B cell (primary cell): ENCODE measurements around the gene IL25. TPM values are rescaled to one million over a fixed set of nuclear protein-coding genes. Genes with fewer than 3 reads are reported as not detected.

ENCODE experiments used
- ATAC-seq: fragments of 200-7000 bp; cut with Tn5 transposase; one replicate; pipeline ENCODE4 v1.10.0; 2021; ENCODE audit warnings: low read depth, mild to moderate bottlenecking, moderate number of reproducible peaks, moderate library complexity
- CTCF ChIA-PET: fragments of 350-600 bp; sonication (Branson Sonifier 250); formaldehyde crosslinking; loops from one replicate; lab custom pipeline; 2021; ENCODE audit warnings: antibody characterized with exemption, inconsistent platforms; lab: Charles Lee
- POLR2A ChIA-PET: fragments of 350-600 bp; sonication (Branson Sonifier 250); formaldehyde crosslinking; loops from one replicate; lab custom pipeline; 2021; ENCODE audit warnings: antibody characterized with exemption; lab: Charles Lee
- DNase-seq: peaks from one replicate; pipeline ENCODE4 v3.0.0; 2013
- H2AFZ ChIP-seq: 2 replicates; pipeline ENCODE4 v1.6.1; 2012; ENCODE audit warnings: mild to moderate bottlenecking, low read depth, low read length; ENCODE audit not compliant: insufficient read depth, poor library complexity, severe bottlenecking
- H3K27ac ChIP-seq, 2 donors: 1 replicate in 1 of 2; 2 replicates in 1 of 2; pipeline ENCODE4 v1.5.1; 2012 to 2013; ENCODE audit warnings: low read length in 2 of 2, mild to moderate bottlenecking in 2 of 2, moderate library complexity in 1 of 2
- H3K27me3 ChIP-seq, 4 experiments: fragments of 200-600 bp in 1 of 4; sonication (generic) in 1 of 4; replicated peaks in 1 of 4; 1 replicate in 2 of 4; 2 replicates in 2 of 4; pipeline versions ENCODE4 v1.6.1 to v1.7.0; 2013 to 2016; ENCODE audit warnings: low read length in 3 of 4, mild to moderate bottlenecking in 2 of 4, mixed read lengths in 1 of 4, moderate library complexity in 1 of 4; ENCODE audit not compliant: insufficient read depth in 4 of 4, control insufficient read depth in 3 of 4; ENCODE audit errors: control extremely low read depth in 1 of 4
- H3K36me3 ChIP-seq, 2 experiments: replicated peaks in 1 of 2; 1 replicate in 1 of 2; 2 replicates in 1 of 2; pipeline versions ENCODE4 v1.6.1 to v1.7.1; 2013; ENCODE audit warnings: low read length in 1 of 2; ENCODE audit not compliant: insufficient read depth in 2 of 2, control insufficient read depth in 1 of 2; ENCODE audit errors: control extremely low read depth in 1 of 2, extremely low read depth in 1 of 2
- H3K4me1 ChIP-seq, 2 donors: fragments of 200-600 bp in 1 of 2; sonication (generic) in 1 of 2; 1 replicate in 1 of 2; 2 replicates in 1 of 2; pipeline versions ENCODE4 v1.5.1 to v1.6.1; 2013 to 2017; ENCODE audit warnings: low read length in 2 of 2; ENCODE audit not compliant: control insufficient read depth in 2 of 2, insufficient read depth in 2 of 2
- H3K4me2 ChIP-seq: replicated peaks from 2 replicates; pipeline ENCODE3; 2012; ENCODE audit warnings: mild to moderate bottlenecking, low read depth, low read length; ENCODE audit not compliant: poor library complexity, severe bottlenecking
- H3K4me3 ChIP-seq, 5 experiments: fragments of 200-600 bp in 1 of 5; sonication (generic) in 1 of 5; 1 replicate in 3 of 5; 2 replicates in 2 of 5; pipeline versions ENCODE4 v1.5.1 to v1.7.0; 2011 to 2016; ENCODE audit warnings: low read length in 4 of 5, mild to moderate bottlenecking in 4 of 5, low read depth in 2 of 5, control low read depth in 1 of 5, moderate library complexity in 1 of 5; ENCODE audit not compliant: insufficient read depth in 1 of 5; ENCODE audit errors: control extremely low read depth in 1 of 5, extremely low read depth in 1 of 5
- H3K79me2 ChIP-seq: fragments of 200-600 bp; sonication (generic); one replicate; pipeline ENCODE4 v1.6.0; 2016; ENCODE audit warnings: low read length; ENCODE audit not compliant: control insufficient read depth, insufficient read depth
- H3K9ac ChIP-seq: fragments of 200-600 bp; sonication (generic); 2 replicates; pipeline ENCODE4 v1.6.1; 2017; ENCODE audit warnings: mild to moderate bottlenecking, low read length, moderate library complexity
- H3K9me3 ChIP-seq, 3 donors: one replicate each; pipeline versions ENCODE4 v1.6.1 to v1.7.1; 2013; ENCODE audit warnings: low read length in 2 of 3; ENCODE audit not compliant: control insufficient read depth in 2 of 3, insufficient read depth in 1 of 3; ENCODE audit errors: control extremely low read depth in 1 of 3
- H4K20me1 ChIP-seq: 2 replicates; pipeline ENCODE4 v1.6.0; 2012; ENCODE audit warnings: mild to moderate bottlenecking, low read length; ENCODE audit not compliant: insufficient read depth, control insufficient read depth, poor library complexity, severe bottlenecking
- H3K27ac Mint-ChIP-seq: one replicate; pipeline ENCODE4 v1.8.0; 2021; ENCODE audit warnings: mixed read lengths
- H3K27me3 Mint-ChIP-seq: one replicate; pipeline ENCODE4 v1.8.0; 2021; ENCODE audit warnings: mixed read lengths
- H3K4me1 Mint-ChIP-seq: one replicate; pipeline ENCODE4 v1.8.0; 2021; ENCODE audit warnings: mixed read lengths
- H3K4me3 Mint-ChIP-seq: one replicate; pipeline ENCODE4 v1.8.0; 2021; ENCODE audit warnings: mixed read lengths
- H3K9me3 Mint-ChIP-seq: one replicate; pipeline ENCODE4 v1.8.0; 2022; ENCODE audit warnings: mixed read lengths; ENCODE audit not compliant: insufficient read depth
- CTCF ChIP-seq: fragments of 200-600 bp; IDR thresholded peaks from one replicate; pipeline ENCODE4 v1.8.0; 2022; ENCODE audit warnings: antibody characterized with exemption, mild to moderate bottlenecking
- EZH2 ChIP-seq: IDR thresholded peaks from 2 replicates; pipeline ENCODE4 v1.6.1; 2012; ENCODE audit warnings: borderline replicate concordance, low read depth, mild to moderate bottlenecking, moderate library complexity, low read length; ENCODE audit not compliant: insufficient read depth, poor library complexity, severe bottlenecking
- WGBS: methylation state at CpG from one replicate; pipeline ENCODE4 v1.1.5; 2013; ENCODE audit warnings: missing lambda C conversion rate; ENCODE audit not compliant: insufficient coverage; 5-methylcytosine and 5-hydroxymethylcytosine counted together
- intact Hi-C: fragments of 100-400 bp; cut with micrococcal nuclease; formaldehyde crosslinking; loops from one replicate; pipeline ENCODE4 v1.10.0; 2022
- polyA plus RNA-seq: library from polyadenylated mRNA; depleted of rRNA; stranded (reverse); fragments of >200 nt; gene quantifications from 2 replicates; pipeline ENCODE4 v1.2.3, GENCODE V29; 2012
- total RNA-seq, 2 donors: library from RNA; stranded (reverse); fragments of 120-200 nt in 1 of 2; gene quantifications; 1 replicate in 1 of 2; 2 replicates in 1 of 2; pipeline versions ENCODE4 v1.2.3 to v1.2.4, GENCODE V29; 2013 to 2022

Gene IL25
- total and polyA plus RNA-seq, 2 donors (not counting 1 experiment from before 2014, with no cell fraction given): not detected

GRCh38 chr14:23354990-23355389 is 17.6 kb upstream of the IL25 start:
- Histone ChIP-seq H3K27me3 (peaks cover 0 to 54% (median 26%) of the 10 kb centered on the region in 4 experiments), H3K27ac (no peak overlapping the region), H3K4me3 (no peak overlapping the region), H2AFZ (no peak overlapping the region), H3K4me2 (no peak overlapping the region), H4K20me1 (no peaks in the 10 kb centered on the region), H3K4me1 (peaks cover 11 to 15% of the 10 kb centered on the region in 2 donors), H3K9me3 (peaks cover 0 to 4% (median 3%) of the 10 kb centered on the region in 3 donors), H3K36me3 (no peaks in the 10 kb centered on the region), H3K79me2 (no peaks in the 10 kb centered on the region), H3K9ac (no peak overlapping the region)
- ChIA-PET POLR2A (no interaction called here), CTCF (interaction anchor here (1.4 to 2.6 kb wide), 2 partner anchors 12 to 25 kb away, joined by 4 to 12 read pairs; no protein-coding TSS in a partner anchor)
- intact Hi-C loops: no loop called here
- Mint-ChIP-seq H3K27me3 (peaks cover 58% of the 10 kb centered on the region), H3K27ac (no peak overlapping the region), H3K9me3 (no peaks in the 10 kb centered on the region), H3K4me3 (no peak overlapping the region), H3K4me1 (peaks cover 14% of the 10 kb centered on the region)
- TF ChIP-seq CTCF: no peak
- TF ChIP-seq EZH2: no peak
- ATAC-seq (no peak), DNase-seq (no peak)
- WGBS: 92% methylated on average over 4 of the region's 6 CpGs

- no peak for DNase-seq
Observed at GRCh38 chr14:23355871-23356435, 16.7 kb upstream of the IL25 start.

More at GRCh38 chr14:23355871-23356435, 16.7 kb upstream of the IL25 start:
- no peaks in the 10 kb centered on the region for H3K9me3 Mint-ChIP-seq
- no peak overlapping the region for H3K27ac Mint-ChIP-seq
- ATAC-seq: no peak
- no peak overlapping the region for H3K4me3 ChIP-seq
- H3K4me3 Mint-ChIP-seq: no peak overlapping the region
- ChIA-PET CTCF (interaction anchor here (1.4 kb wide), 1 partner anchor 13 kb away, joined by 4 read pairs; no protein-coding TSS in a partner anchor), POLR2A (no interaction called here)
- peaks cover 0 to 4% (median 3%) of the 10 kb centered on the region in 3 donors for H3K9me3 ChIP-seq
- H3K27ac ChIP-seq: no peak overlapping the region
- peaks cover 52% of the 10 kb centered on the region for H3K27me3 Mint-ChIP-seq
- peaks cover 0 to 50% (median 21%) of the 10 kb centered on the region in 4 experiments for H3K27me3 ChIP-seq
- peaks cover 11 to 15% of the 10 kb centered on the region in 2 donors for H3K4me1 ChIP-seq
- H3K4me1 Mint-ChIP-seq: peaks cover 14% of the 10 kb centered on the region
- no peak overlapping the region for H2AFZ ChIP-seq
- intact Hi-C loops: no loop called here
- no peaks in the 10 kb centered on the region for H4K20me1 ChIP-seq
- TF ChIP-seq EZH2: no peak
- TF ChIP-seq CTCF: no peak
- no peak overlapping the region for H3K4me2 ChIP-seq
- no peaks in the 10 kb centered on the region for H3K79me2 ChIP-seq
- H3K36me3 ChIP-seq: no peaks in the 10 kb centered on the region
- no peak overlapping the region for H3K9ac ChIP-seq
- 100% methylated on average over 1 of the region's 6 CpGs for WGBS
